ENCODE measurements around the gene VSIG2.
A peak's percentile ranks its signal among the peaks of the same experiment; 100 is the strongest.

DNA sequence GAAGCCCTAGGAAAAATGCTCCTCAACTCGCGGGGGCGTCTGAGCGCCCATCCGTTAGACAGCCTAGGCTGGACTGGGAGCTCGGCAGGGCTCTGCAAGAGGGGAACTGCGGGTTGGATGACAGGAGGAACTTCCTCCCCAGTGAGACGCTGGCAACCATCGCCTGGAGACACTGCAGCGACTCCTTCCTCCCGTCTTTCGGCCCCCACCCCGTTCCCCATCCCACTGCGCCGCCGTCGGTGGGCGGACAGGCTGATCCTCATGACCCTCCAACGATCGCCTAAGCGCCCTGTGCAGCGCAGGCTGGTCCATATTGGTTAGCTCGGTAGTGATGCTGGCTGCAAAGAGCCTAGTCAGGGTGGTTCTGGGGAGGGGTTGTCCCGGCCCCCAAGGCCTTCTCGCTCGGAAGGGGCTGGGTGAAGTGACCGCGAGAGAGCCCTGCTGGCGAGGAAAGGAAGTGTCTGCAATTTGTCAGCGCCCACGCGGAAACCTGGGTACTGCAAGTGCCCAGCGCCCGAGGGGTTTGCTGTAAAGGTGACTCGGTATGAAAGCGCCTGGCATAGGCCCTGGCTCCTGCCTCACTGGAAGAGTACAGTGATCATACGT lies 11.7 kb downstream of the VSIG2 start:
- TF ChIP-seq, protein P1, sequence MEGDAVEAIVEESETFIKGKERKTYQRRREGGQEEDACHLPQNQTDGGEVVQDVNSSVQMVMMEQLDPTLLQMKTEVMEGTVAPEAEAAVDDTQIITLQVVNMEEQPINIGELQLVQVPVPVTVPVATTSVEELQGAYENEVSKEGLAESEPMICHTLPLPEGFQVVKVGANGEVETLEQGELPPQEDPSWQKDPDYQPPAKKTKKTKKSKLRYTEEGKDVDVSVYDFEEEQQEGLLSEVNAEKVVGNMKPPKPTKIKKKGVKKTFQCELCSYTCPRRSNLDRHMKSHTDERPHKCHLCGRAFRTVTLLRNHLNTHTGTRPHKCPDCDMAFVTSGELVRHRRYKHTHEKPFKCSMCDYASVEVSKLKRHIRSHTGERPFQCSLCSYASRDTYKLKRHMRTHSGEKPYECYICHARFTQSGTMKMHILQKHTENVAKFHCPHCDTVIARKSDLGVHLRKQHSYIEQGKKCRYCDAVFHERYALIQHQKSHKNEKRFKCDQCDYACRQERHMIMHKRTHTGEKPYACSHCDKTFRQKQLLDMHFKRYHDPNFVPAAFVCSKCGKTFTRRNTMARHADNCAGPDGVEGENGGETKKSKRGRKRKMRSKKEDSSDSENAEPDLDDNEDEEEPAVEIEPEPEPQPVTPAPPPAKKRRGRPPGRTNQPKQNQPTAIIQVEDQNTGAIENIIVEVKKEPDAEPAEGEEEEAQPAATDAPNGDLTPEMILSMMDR (IDR thresholded peaks at IDR 0.05), result peak; percentile 22 to 49 (median 38)
- no peak for TF ChIP-seq POLR2A (IDR thresholded peaks at IDR 0.05)

Measured in uterus (tissue), 2 donors.